Naive B cell (primary cell): ENCODE results near the gene GNA12. TPM values are rescaled to one million over a fixed set of nuclear protein-coding genes. Genes with fewer than 3 reads are reported as not detected.
"Not testable (repeated sequence)": the region's sequence is repeated elsewhere in the genome, so short reads cannot be mapped to it uniquely, and the experiment has no call there.

Source experiments
- ATAC-seq, 2 donors: fragments of 150-1000 bp; cut with Tn5 transposase; 2 replicates each; pipeline ENCODE4 v1.10.0; 2021; ENCODE audit warnings: low read depth in 2 of 2, mild to moderate bottlenecking in 2 of 2, moderate library complexity in 2 of 2
- DNase-seq: peaks from one replicate; pipeline ENCODE4 v3.0.0; 2022
- H3K27ac Mint-ChIP-seq, 6 donors: one replicate each; pipeline ENCODE4 v1.8.0; 2020 to 2022; ENCODE audit warnings: mild to moderate bottlenecking in 6 of 6, mixed read lengths in 6 of 6, moderate library complexity in 5 of 6, inconsistent platforms in 2 of 6
- H3K27me3 Mint-ChIP-seq, 3 donors: one replicate each; pipeline ENCODE4 v1.8.0; 2021 to 2022; ENCODE audit warnings: mixed read lengths in 3 of 3, mild to moderate bottlenecking in 1 of 3
- H3K36me3 Mint-ChIP-seq, 2 donors: one replicate each; pipeline ENCODE4 v1.8.0; 2020 to 2022; ENCODE audit warnings: mixed read lengths in 2 of 2, inconsistent platforms in 1 of 2, mild to moderate bottlenecking in 1 of 2
- H3K4me1 Mint-ChIP-seq, 3 donors: one replicate each; pipeline ENCODE4 v1.8.0; 2020 to 2022; ENCODE audit warnings: mixed read lengths in 3 of 3, inconsistent platforms in 1 of 3, mild to moderate bottlenecking in 1 of 3, moderate library complexity in 1 of 3
- H3K4me3 Mint-ChIP-seq, 8 donors: one replicate each; pipeline ENCODE4 v1.8.0; 2020 to 2022; ENCODE audit warnings: mild to moderate bottlenecking in 8 of 8, mixed read lengths in 8 of 8, moderate library complexity in 8 of 8, inconsistent platforms in 2 of 8
- H3K9me3 Mint-ChIP-seq, 7 donors: one replicate each; pipeline ENCODE4 v1.8.0; 2020 to 2022; ENCODE audit warnings: mixed read lengths in 7 of 7, mild to moderate bottlenecking in 5 of 7, inconsistent platforms in 2 of 7, moderate library complexity in 1 of 7
- polyA plus RNA-seq, 6 donors: library from polyadenylated mRNA; unstranded; fragments of 300-500 nt; fragmentation: Illumina TruSeq; gene quantifications; one replicate each; pipeline ENCODE4 v1.2.3, GENCODE V29; 2021; ENCODE audit warnings: low read depth in 6 of 6

The GNA12 gene
- polyA plus RNA-seq, 6 donors from 2014 or later: 26.6 to 43.8 (median 34.8) TPM

GRCh38 chr7:2862831-2863361 lies 18.8 kb upstream of the GNA12 start:
- ATAC-seq (peak in 1 of 2 donors; percentile 12), DNase-seq (no peak)
- Mint-ChIP-seq H3K4me3 (peak overlapping the region in 7 of 8 donors; percentile 22 to 63 (median 39)), H3K36me3 (no peaks in the 10 kb centered on the region), H3K4me1 (peaks cover 12 to 14% (median 13%) of the 10 kb centered on the region in 3 donors), H3K27me3 (no peaks in the 10 kb centered on the region), H3K27ac (peak overlapping the region in 3 of 6 donors; percentile 52 to 78 (median 70)), H3K9me3 (no peaks in the 10 kb centered on the region)

- Mint-ChIP-seq H3K4me3 (no peak overlapping the region), H3K36me3 (no peaks in the 10 kb centered on the region), H3K9me3 (no peaks in the 10 kb centered on the region), H3K27ac (peak overlapping the region in 1 of 6 donors; percentile 24), H3K4me1 (peaks cover 12 to 14% (median 13%) of the 10 kb centered on the region in 3 donors), H3K27me3 (no peaks in the 10 kb centered on the region)
- DNase-seq (no peak), ATAC-seq (no peak)
Observed at GRCh38 chr7:2861509-2861908, 17.4 kb upstream of the GNA12 start.

- no peak for ATAC-seq
- H3K4me1 Mint-ChIP-seq: peaks cover 12 to 14% (median 13%) of the 10 kb centered on the region in 3 donors
- no peaks in the 10 kb centered on the region for H3K9me3 Mint-ChIP-seq
- H3K27me3 Mint-ChIP-seq: no peaks in the 10 kb centered on the region
- no peak overlapping the region for H3K27ac Mint-ChIP-seq
- H3K36me3 Mint-ChIP-seq: no peaks in the 10 kb centered on the region
- no peak overlapping the region for H3K4me3 Mint-ChIP-seq
- no peak for DNase-seq
Observed at GRCh38 chr7:2860627-2861133, 16.6 kb upstream of the GNA12 start.

DNA sequence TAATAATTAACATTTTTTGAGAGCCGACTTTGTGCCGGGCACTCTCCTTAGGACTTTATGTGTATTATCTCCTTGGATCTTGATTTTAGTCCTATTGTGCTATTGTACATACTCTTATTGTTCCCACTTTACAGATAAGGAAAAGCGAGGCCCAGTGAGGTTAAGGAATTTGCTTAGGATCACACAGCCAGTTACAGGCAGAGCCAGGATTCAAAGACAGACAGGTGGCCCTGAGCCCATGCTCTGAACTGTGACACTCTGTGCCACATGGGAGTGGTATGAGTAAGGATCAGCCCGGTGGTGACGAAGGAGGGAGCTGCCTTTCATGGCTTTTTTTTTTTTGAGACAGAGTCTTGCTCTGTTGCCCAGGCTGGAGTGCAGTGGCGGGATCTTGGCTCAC lies 15.8 kb upstream of the GNA12 start:
- H3K27me3 Mint-ChIP-seq: no peaks in the 10 kb centered on the region
- DNase-seq (no peak), ATAC-seq (no peak)
- H3K36me3 Mint-ChIP-seq: no peaks in the 10 kb centered on the region
- peaks cover 10 to 12% (median 11%) of the 10 kb centered on the region in 3 donors for H3K4me1 Mint-ChIP-seq
- H3K9me3 Mint-ChIP-seq: no peaks in the 10 kb centered on the region
- H3K27ac Mint-ChIP-seq: peak overlapping the region in 2 of 6 donors; percentile 39 to 67
- peak overlapping the region in 1 of 8 donors; percentile 18 for H3K4me3 Mint-ChIP-seq

DNA sequence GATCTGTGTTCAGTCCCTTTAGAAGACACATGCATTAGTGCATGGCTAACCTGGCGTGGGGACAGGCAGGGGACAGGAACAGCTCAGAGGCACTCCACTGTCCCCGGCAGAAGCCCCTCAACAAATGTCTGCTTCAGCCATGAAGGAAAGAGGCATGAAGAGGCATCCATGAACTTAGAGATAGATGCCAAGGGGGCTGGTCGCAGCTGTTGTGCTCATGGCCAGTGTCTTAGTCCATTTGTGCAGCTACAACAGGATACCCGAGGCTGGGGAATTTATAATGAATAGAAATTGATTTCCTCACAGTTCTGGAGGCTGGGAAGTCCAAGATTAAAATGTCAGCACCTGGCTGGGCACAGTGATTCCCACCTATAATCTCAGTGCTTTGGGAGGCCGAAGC lies 14.5 kb upstream of the GNA12 start:
- H3K36me3 Mint-ChIP-seq: no peaks in the 10 kb centered on the region
- no peak overlapping the region for H3K27ac Mint-ChIP-seq
- no peaks in the 10 kb centered on the region for H3K9me3 Mint-ChIP-seq
- no peaks in the 10 kb centered on the region for H3K27me3 Mint-ChIP-seq
- no peak overlapping the region for H3K4me3 Mint-ChIP-seq
- ATAC-seq (no peak), DNase-seq (no peak)
- H3K4me1 Mint-ChIP-seq: peaks cover 1 to 8% (median 4%) of the 10 kb centered on the region in 3 donors

DNA sequence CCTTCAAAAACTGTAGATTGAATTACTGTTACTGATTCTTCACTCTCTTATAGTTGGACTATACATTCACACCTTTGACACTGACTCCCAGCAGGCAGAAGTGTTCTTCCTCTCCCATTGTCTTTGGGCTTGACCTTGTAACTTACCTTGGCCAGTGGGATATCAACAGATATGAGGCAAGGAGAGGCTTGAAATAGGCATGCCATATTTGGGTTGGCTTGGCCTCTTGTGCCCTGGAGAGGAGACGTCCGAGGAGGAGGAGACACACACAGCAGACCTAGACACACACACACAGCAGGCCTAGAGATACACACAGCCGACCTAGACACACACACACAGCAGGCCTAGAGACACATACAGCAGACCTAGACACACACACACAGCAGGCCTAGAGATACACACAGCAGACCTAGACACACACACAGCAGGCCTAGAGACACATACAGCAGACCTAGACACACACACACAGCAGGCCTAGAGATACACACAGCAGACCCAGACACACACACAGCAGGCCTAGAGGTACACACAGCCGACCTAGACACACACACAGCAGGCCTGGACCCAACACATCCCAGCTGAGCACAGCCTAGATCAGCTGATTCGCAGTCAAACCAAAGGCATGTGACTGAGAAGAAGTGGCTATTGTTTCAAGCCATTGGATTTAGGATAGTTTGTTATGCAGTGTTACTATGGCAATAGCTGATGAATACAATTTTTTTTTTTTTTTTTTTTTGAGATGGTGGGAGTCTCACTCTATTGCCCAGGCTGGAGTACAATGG lies 12.5 kb upstream of the GNA12 start:
- peak; percentile 30 to 40 for ATAC-seq
- H3K9me3 Mint-ChIP-seq: no peaks in the 10 kb centered on the region
- H3K27ac Mint-ChIP-seq: peak overlapping the region in 4 of 6 donors; percentile 15 to 81 (median 36)
- DNase-seq: no peak
- H3K36me3 Mint-ChIP-seq: no peaks in the 10 kb centered on the region
- no peak overlapping the region for H3K4me3 Mint-ChIP-seq
- peaks cover 0 to 7% (median 0%) of the 10 kb centered on the region in 3 donors for H3K4me1 Mint-ChIP-seq
- H3K27me3 Mint-ChIP-seq: no peaks in the 10 kb centered on the region

GRCh38 chr7:2855386-2855785 lies 11.3 kb upstream of the GNA12 start:
- DNase-seq (no peak), ATAC-seq (no peak)
- H3K4me3 Mint-ChIP-seq: no peak overlapping the region
- H3K4me1 Mint-ChIP-seq: peaks cover 0 to 7% (median 0%) of the 10 kb centered on the region in 3 donors
- no peaks in the 10 kb centered on the region for H3K36me3 Mint-ChIP-seq
- no peak overlapping the region for H3K27ac Mint-ChIP-seq
- H3K27me3 Mint-ChIP-seq: no peaks in the 10 kb centered on the region
- no peaks in the 10 kb centered on the region for H3K9me3 Mint-ChIP-seq

- H3K4me1 Mint-ChIP-seq, H3K27me3 Mint-ChIP-seq, DNase-seq, H3K4me3 Mint-ChIP-seq, H3K9me3 Mint-ChIP-seq, H3K36me3 Mint-ChIP-seq: not testable (repeated sequence)
- ATAC-seq: peak in 1 of 2 donors; percentile 38
- H3K27ac Mint-ChIP-seq: peak overlapping the region in 1 of 6 donors; percentile 17
Observed at GRCh38 chr7:2853552-2853951, 9.4 kb upstream of the GNA12 start.

DNA sequence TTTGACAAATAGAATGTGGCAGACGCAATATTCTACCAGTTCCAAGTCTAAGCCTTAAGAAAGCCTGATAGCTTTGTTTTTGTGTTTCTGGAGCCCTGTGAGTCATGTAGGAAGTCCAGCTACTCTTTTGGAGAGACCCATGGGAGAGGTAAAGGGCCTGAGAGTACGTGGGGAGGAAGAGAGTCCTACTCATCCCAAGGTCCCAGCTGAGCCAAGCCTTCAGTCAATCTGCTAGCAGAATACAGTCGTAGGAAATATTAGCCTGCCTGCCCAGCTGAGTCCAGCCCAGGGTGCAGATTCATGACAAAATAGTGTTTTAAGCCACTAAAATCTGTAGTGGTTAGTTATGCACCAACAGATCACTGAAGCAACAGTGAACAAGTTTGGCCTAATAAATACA lies 9.0 kb upstream of the GNA12 start:
- Mint-ChIP-seq H3K4me3 (no peak overlapping the region), H3K4me1 (peaks cover 0 to 7% (median 0%) of the 10 kb centered on the region in 3 donors), H3K9me3 (no peaks in the 10 kb centered on the region), H3K27ac (peak overlapping the region in 1 of 6 donors; percentile 4), H3K36me3 (no peaks in the 10 kb centered on the region), H3K27me3 (no peaks in the 10 kb centered on the region)
- DNase-seq (no peak), ATAC-seq (no peak)

DNA sequence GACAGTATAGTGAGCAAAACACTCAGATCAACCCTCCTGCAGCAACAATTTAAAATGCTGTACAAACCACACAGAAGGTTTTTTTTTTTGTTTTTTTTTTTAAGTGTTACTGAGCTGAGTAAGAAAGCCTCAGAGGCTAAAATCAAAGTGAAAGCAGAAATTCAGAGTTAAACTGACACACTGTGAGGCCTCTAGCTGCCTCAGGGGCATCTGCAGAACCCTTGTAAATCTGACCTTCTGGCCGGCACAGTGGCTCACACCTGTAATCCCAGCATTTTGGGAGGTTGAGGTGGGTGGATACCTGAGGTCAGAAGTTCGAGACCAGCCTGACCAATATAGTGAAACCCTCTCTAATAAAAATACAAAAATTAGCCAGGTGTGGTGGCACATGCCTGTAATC lies 7.4 kb upstream of the GNA12 start:
- Mint-ChIP-seq H3K27ac (no peak overlapping the region), H3K9me3 (no peaks in the 10 kb centered on the region), H3K36me3 (no peaks in the 10 kb centered on the region), H3K27me3 (no peaks in the 10 kb centered on the region), H3K4me1 (peaks cover 0 to 7% (median 0%) of the 10 kb centered on the region in 3 donors), H3K4me3 (no peak overlapping the region)
- DNase-seq: no peak
- peak in 1 of 2 donors; percentile 23 for ATAC-seq

DNA sequence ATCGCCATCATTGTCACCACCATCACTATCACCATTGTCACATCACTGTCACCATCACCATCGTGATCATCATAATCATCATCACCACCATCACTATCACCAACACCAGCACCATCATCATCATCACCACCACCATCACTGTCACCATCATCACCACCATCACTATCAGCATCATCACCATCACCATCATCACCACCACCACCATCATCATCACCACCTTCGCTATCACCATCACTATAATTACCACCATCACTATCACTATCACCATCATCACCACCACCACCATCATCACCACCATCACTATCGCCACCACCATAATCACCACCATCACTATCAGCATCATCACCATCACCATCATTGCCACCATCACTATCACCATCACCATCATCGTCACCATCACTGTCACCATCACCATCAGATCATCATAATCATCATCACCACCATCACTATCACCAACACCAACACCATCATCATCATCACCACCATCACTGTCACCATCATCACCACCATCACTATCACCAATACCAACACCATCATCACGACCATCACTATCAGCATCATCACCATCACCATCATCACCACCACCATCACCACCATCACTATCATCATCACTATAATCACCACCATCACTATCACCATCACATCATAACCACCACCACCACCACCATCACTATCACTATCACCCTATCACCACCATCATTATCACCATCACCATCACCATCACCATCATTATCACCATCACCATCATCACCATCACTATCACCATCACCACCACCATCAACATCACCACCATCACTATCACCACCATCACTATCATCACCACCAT lies 6.0 kb upstream of the GNA12 start:
- H3K27me3 Mint-ChIP-seq: no peaks in the 10 kb centered on the region
- no peaks in the 10 kb centered on the region for H3K9me3 Mint-ChIP-seq
- DNase-seq (no peak), ATAC-seq (no peak)
- no peak overlapping the region for H3K4me3 Mint-ChIP-seq
- H3K27ac Mint-ChIP-seq: no peak overlapping the region
- H3K4me1 Mint-ChIP-seq: peaks cover 0 to 8% (median 4%) of the 10 kb centered on the region in 3 donors
- H3K36me3 Mint-ChIP-seq: no peaks in the 10 kb centered on the region

GRCh38 chr7:2845034-2845592 lies 1.0 kb upstream of the GNA12 start:
- DNase-seq: no peak
- no peak for ATAC-seq

GRCh38 chr7:2843711-2844152 lies 376 bp downstream of the GNA12 start:
- Mint-ChIP-seq H3K4me1 (peaks cover 37 to 55% (median 49%) of the 10 kb centered on the region in 3 donors), H3K27me3 (no peaks in the 10 kb centered on the region), H3K27ac (peak overlapping the region in 2 of 6 donors; percentile 57 to 93), H3K9me3 (no peaks in the 10 kb centered on the region), H3K4me3 (peak overlapping the region; percentile 72 to 94 (median 88)), H3K36me3 (peaks cover 0 to 11% of the 10 kb centered on the region in 2 donors)
- peak; percentile 10 to 11 for ATAC-seq
- DNase-seq: peak; percentile 27

More at GRCh38 chr7:2845034-2845592, 1.0 kb upstream of the GNA12 start:
- no peaks in the 10 kb centered on the region for H3K9me3 Mint-ChIP-seq
- H3K4me3 Mint-ChIP-seq: peak overlapping the region; percentile 57 to 98 (median 91)
- peak overlapping the region in 4 of 6 donors; percentile 12 to 82 (median 32) for H3K27ac Mint-ChIP-seq
- H3K36me3 Mint-ChIP-seq: peaks cover 0 to 7% of the 10 kb centered on the region in 2 donors
- no peaks in the 10 kb centered on the region for H3K27me3 Mint-ChIP-seq
- H3K4me1 Mint-ChIP-seq: peaks cover 28 to 41% (median 35%) of the 10 kb centered on the region in 3 donors
